Stomach (tissue), 4 donors: ENCODE data around the gene GALNT13.

Source experiments
- CTCF ChIP-seq, 7 experiments: fragments of 450-650 bp in 4 of 7; fragments of 200-600 bp in 3 of 7; sonication (generic) in 3 of 7; IDR thresholded peaks; one replicate each; pipeline ENCODE4 v1.5.1; 2016 to 2019; ENCODE audit warnings: antibody characterized with exemption in 7 of 7, control low read depth in 2 of 7, mild to moderate bottlenecking in 1 of 7
- EP300 ChIP-seq: sonication (generic); formaldehyde crosslinking; IDR thresholded peaks from one replicate; pipeline ENCODE4 v1.6.1; 2017; ENCODE audit warnings: antibody characterized with exemption
- POLR2A ChIP-seq, 4 donors: fragments of 450-650 bp; IDR thresholded peaks; one replicate each; pipeline ENCODE4 v1.6.1; 2016; ENCODE audit warnings: antibody characterized with exemption in 4 of 4, control low read depth in 2 of 4, mild to moderate bottlenecking in 1 of 4, moderate library complexity in 1 of 4
- POLR2AphosphoS5 ChIP-seq, 3 donors: sonication (generic); formaldehyde crosslinking; IDR thresholded peaks; one replicate each; pipeline ENCODE4 v1.6.1; 2016; ENCODE audit warnings: antibody characterized with exemption in 3 of 3

- TF ChIP-seq CTCF (IDR thresholded peaks at IDR 0.05): no peak
- no peak for TF ChIP-seq POLR2AphosphoS5 (IDR thresholded peaks at IDR 0.05)
- no peak for TF ChIP-seq EP300
- TF ChIP-seq POLR2A (IDR thresholded peaks at IDR 0.05): no peak
Observed at GRCh38 chr2:154490530-154490929, 618.8 kb downstream of the GALNT13 start.
